Gastrocnemius medialis (tissue), 4 donors: ENCODE results near the gene EN1.

Source experiments
- POLR2A ChIP-seq, 2 donors: fragments of 450-650 bp; IDR thresholded peaks; one replicate each; pipeline ENCODE4 v1.6.1; 2017; ENCODE audit warnings: antibody characterized with exemption in 2 of 2, mild to moderate bottlenecking in 2 of 2, moderate library complexity in 2 of 2
- TF ChIP-seq, protein P1 (sequence below), 5 experiments: fragments of 450-650 bp in 3 of 5; fragments of 200-600 bp in 2 of 5; sonication (generic) in 2 of 5; IDR thresholded peaks in 4 of 5; conservative IDR thresholded peaks in 1 of 5; 1 replicate in 4 of 5; 2 replicates in 1 of 5; pipeline ENCODE4 v1.5.1; 2016 to 2019; ENCODE audit warnings: antibody characterized with exemption in 5 of 5, mild to moderate bottlenecking in 3 of 5, moderate library complexity in 3 of 5

GRCh38 chr2:118837067-118837466 is 10.4 kb downstream of the EN1 start:
- TF ChIP-seq, protein P1, sequence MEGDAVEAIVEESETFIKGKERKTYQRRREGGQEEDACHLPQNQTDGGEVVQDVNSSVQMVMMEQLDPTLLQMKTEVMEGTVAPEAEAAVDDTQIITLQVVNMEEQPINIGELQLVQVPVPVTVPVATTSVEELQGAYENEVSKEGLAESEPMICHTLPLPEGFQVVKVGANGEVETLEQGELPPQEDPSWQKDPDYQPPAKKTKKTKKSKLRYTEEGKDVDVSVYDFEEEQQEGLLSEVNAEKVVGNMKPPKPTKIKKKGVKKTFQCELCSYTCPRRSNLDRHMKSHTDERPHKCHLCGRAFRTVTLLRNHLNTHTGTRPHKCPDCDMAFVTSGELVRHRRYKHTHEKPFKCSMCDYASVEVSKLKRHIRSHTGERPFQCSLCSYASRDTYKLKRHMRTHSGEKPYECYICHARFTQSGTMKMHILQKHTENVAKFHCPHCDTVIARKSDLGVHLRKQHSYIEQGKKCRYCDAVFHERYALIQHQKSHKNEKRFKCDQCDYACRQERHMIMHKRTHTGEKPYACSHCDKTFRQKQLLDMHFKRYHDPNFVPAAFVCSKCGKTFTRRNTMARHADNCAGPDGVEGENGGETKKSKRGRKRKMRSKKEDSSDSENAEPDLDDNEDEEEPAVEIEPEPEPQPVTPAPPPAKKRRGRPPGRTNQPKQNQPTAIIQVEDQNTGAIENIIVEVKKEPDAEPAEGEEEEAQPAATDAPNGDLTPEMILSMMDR (IDR thresholded peaks at IDR 0.05 in 4 of 5, conservative IDR thresholded peaks at IDR 0.05 in 1 of 5) = no peak
- no peak for TF ChIP-seq POLR2A (IDR thresholded peaks at IDR 0.05)
